GM12878 (cell line): ENCODE data around the gene FRYL.

Experiments
- EZH2 ChIP-seq: IDR thresholded peaks from 2 replicates; pipeline ENCODE4 v1.6.1; 2012; ENCODE audit warnings: low read depth, mild to moderate bottlenecking, control low read depth, inconsistent platforms, low read length, borderline replicate concordance; ENCODE audit not compliant: control insufficient read depth
- FOS ChIP-seq: IDR thresholded peaks from 3 replicates; pipeline ENCODE4 v1.6.1; 2011; ENCODE audit warnings: borderline replicate concordance; ENCODE audit not compliant: insufficient read length; ENCODE audit errors: extremely low read depth
- JUND ChIP-seq: IDR thresholded peaks from 2 replicates; pipeline ENCODE4 v1.6.1; 2012; ENCODE audit warnings: low read depth, mild to moderate bottlenecking, low read length, improper control_type of control experiment, moderate library complexity
- MLLT1 ChIP-seq: fragments of 450-650 bp; IDR thresholded peaks from 2 replicates; pipeline ENCODE4 v1.6.1; 2016; ENCODE audit warnings: mild to moderate bottlenecking
- NR2C1 ChIP-seq: fragments of 450-650 bp; IDR thresholded peaks from 2 replicates; pipeline ENCODE4 v1.6.1; 2017; ENCODE audit warnings: antibody characterized with exemption, mild to moderate bottlenecking, moderate library complexity
- POLR2A ChIP-seq: IDR thresholded peaks from 2 replicates; pipeline ENCODE4 v1.6.1; 2011; ENCODE audit warnings: low read depth, mild to moderate bottlenecking, low read length
- POLR2AphosphoS2 ChIP-seq: IDR thresholded peaks from 2 replicates; pipeline ENCODE4 v1.6.1; 2011; ENCODE audit warnings: low read depth, mild to moderate bottlenecking, low read length, improper control_type of control experiment, moderate library complexity
- REST ChIP-seq: IDR thresholded peaks from 2 replicates; pipeline ENCODE4 v1.6.1; 2012; ENCODE audit warnings: mild to moderate bottlenecking, low read depth, low read length
- SMARCA5 ChIP-seq: fragments of 450-650 bp; IDR thresholded peaks from 2 replicates; pipeline ENCODE4 v1.6.1; 2017; ENCODE audit warnings: mild to moderate bottlenecking
- ZNF274 ChIP-seq: IDR thresholded peaks from one replicate; pipeline ENCODE4 v1.8.0; 2011; ENCODE audit not compliant: insufficient read length, insufficient read depth
- TF ChIP-seq, protein P1 (sequence below), 3 experiments: IDR thresholded peaks in 2 of 3; conservative IDR thresholded peaks in 1 of 3; 2 replicates each; pipeline ENCODE4 v1.5.1; 2011; ENCODE audit warnings: low read depth in 3 of 3, low read length in 3 of 3, mild to moderate bottlenecking in 3 of 3, control low read depth in 2 of 3, moderate library complexity in 2 of 3, inconsistent platforms in 1 of 3, mixed read lengths in 1 of 3; ENCODE audit not compliant: control insufficient read depth in 2 of 3, insufficient read depth in 1 of 3; ENCODE audit errors: extremely low read depth in 1 of 3

DNA sequence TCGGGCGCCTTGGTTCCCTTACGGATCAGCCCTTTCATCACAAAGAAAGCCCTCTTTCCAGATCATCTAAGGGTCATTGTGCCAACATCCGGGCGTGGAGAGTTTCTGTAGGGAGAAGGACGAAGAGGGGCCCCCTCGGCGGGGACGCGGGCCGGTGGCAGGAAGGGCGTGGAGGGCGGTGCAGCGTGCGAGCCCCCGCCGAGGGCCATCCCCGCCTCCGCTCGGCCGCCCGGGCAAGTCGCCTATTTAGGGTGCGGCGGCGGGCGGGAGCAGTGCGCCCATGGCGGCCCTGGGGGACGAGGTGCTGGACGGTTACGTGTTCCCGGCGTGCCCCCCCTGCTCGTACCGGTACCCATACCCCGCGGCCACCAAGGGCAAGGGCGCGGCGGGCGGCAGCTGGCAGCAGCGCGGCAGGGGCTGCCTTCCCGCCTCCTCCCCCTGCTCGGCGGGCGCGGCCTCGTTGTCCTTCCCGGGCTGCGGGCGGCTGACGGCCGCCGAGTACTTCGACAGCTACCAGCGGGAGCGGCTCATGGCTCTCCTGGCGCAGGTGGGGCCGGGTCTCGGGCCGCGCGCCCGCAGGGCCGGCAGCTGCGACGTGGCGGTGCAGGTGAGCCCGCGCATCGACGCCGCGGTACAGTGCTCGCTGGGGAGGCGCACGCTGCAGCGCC is 289.9 kb downstream of the FRYL start, which contains the start of gene ZAR1:
- no peak for TF ChIP-seq MLLT1
- no peak for TF ChIP-seq JUND
- TF ChIP-seq POLR2A: no peak
- no peak for TF ChIP-seq POLR2AphosphoS2
- no peak for TF ChIP-seq FOS
- TF ChIP-seq NR2C1: no peak
- TF ChIP-seq, protein P1, sequence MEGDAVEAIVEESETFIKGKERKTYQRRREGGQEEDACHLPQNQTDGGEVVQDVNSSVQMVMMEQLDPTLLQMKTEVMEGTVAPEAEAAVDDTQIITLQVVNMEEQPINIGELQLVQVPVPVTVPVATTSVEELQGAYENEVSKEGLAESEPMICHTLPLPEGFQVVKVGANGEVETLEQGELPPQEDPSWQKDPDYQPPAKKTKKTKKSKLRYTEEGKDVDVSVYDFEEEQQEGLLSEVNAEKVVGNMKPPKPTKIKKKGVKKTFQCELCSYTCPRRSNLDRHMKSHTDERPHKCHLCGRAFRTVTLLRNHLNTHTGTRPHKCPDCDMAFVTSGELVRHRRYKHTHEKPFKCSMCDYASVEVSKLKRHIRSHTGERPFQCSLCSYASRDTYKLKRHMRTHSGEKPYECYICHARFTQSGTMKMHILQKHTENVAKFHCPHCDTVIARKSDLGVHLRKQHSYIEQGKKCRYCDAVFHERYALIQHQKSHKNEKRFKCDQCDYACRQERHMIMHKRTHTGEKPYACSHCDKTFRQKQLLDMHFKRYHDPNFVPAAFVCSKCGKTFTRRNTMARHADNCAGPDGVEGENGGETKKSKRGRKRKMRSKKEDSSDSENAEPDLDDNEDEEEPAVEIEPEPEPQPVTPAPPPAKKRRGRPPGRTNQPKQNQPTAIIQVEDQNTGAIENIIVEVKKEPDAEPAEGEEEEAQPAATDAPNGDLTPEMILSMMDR (IDR thresholded peaks at IDR 0.05 in 2 of 3, conservative IDR thresholded peaks at IDR 0.05 in 1 of 3; ENCODE audit: control insufficient read depth in 2 of 3, extremely low read depth in 1 of 3, insufficient read depth in 1 of 3, low read depth in 3 of 3, low read length in 3 of 3): no peak
- no peak for TF ChIP-seq ZNF274
- TF ChIP-seq EZH2: no peak
- no peak for TF ChIP-seq SMARCA5
- no peak for TF ChIP-seq REST
